Ishikawa (cell line): ENCODE results near the gene PTPRN2.

Experiments used
- CEBPB ChIP-seq: IDR thresholded peaks from 2 replicates; pipeline ENCODE4 v1.6.1; 2012
- CREB1 ChIP-seq: IDR thresholded peaks from 2 replicates; pipeline ENCODE4 v1.6.1; 2012; ENCODE audit warnings: low read depth
- EGR1 ChIP-seq: IDR thresholded peaks from 2 replicates; pipeline ENCODE4 v1.6.1; 2012
- EP300 ChIP-seq: IDR thresholded peaks from 2 replicates; pipeline ENCODE4 v1.6.1; 2012; ENCODE audit warnings: borderline replicate concordance
- FOXM1 ChIP-seq: IDR thresholded peaks from 2 replicates; pipeline ENCODE4 v1.6.1; 2012; ENCODE audit warnings: low read depth, borderline replicate concordance
- NFIC ChIP-seq: IDR thresholded peaks from 2 replicates; pipeline ENCODE4 v1.6.1; 2012
- RAD21 ChIP-seq: IDR thresholded peaks from 2 replicates; pipeline ENCODE4 v1.6.1; 2012; ENCODE audit warnings: low read depth
- REST ChIP-seq: IDR thresholded peaks from 2 replicates; pipeline ENCODE4 v1.6.1; 2012; ENCODE audit warnings: low read depth, mild to moderate bottlenecking
- TAF1 ChIP-seq: IDR thresholded peaks from 2 replicates; pipeline ENCODE4 v1.6.1; 2012; ENCODE audit warnings: low read depth, mild to moderate bottlenecking
- TCF12 ChIP-seq: IDR thresholded peaks from 2 replicates; pipeline ENCODE4 v1.6.1; 2012; ENCODE audit warnings: low read depth
- TEAD4 ChIP-seq: IDR thresholded peaks from 2 replicates; pipeline ENCODE4 v1.6.1; 2012
- USF1 ChIP-seq: IDR thresholded peaks from 2 replicates; pipeline ENCODE4 v1.6.1; 2012
- YY1 ChIP-seq: IDR thresholded peaks from 2 replicates; pipeline ENCODE4 v1.6.1; 2012; ENCODE audit warnings: low read depth
- ZBTB7A ChIP-seq: IDR thresholded peaks from 2 replicates; pipeline ENCODE4 v1.6.1; 2012; ENCODE audit warnings: low read depth
- TF ChIP-seq, protein P1 (sequence below): IDR thresholded peaks from 2 replicates; pipeline ENCODE4 v1.6.1; 2012

The PTPRN2 gene

GRCh38 chr7:158263964-158264748, 323.5 kb downstream of the PTPRN2 start:
- no peak for TF ChIP-seq YY1
- no peak for TF ChIP-seq CREB1
- no peak for TF ChIP-seq REST

DNA sequence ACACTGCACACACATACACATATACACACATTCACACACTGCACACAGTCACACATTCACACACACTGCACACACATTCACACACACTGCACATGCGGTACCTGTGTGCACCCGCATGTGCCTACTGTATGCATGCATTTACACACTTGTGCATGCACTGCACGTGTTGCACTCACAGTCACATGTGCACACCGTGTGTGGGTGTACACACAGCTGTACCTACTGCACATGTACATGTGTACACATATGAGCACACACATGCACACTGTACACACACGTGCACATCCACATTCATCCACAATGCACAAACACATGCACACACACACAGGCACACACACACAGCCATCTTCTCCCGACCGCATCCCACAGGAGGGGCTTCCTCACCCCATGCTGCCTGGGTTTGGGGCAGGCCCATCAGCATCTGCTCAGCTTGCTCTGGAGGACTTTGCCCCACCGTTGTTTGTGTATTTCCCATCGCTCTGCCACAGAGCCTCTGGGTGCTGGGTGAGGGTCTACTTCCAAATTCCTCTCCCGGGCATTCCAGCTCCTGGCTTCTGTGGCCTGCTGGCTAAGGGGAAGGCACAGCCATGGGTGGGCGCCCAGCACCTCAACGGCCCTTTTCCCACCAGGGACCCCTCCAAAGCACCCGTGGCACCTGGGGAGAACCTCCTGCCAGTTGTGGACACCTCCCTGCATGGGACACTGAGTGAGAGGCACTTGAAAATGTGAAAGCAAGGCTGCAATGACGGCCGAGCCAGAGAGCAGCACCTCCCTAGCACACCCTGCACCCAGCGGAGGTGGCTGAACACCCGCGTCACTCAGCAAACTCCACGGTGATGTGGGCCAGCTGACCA, 324.3 kb downstream of the PTPRN2 start:
- TF ChIP-seq CEBPB (no peak), EP300 (no peak), YY1 (no peak), TEAD4 (no peak), USF1 (no peak), TAF1 (no peak), EGR1 (no peak), REST (no peak), RAD21 (no peak), CREB1 (no peak), NFIC (no peak)
- TF ChIP-seq, protein P1, sequence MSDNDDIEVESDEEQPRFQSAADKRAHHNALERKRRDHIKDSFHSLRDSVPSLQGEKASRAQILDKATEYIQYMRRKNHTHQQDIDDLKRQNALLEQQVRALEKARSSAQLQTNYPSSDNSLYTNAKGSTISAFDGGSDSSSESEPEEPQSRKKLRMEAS, result no peak

DNA sequence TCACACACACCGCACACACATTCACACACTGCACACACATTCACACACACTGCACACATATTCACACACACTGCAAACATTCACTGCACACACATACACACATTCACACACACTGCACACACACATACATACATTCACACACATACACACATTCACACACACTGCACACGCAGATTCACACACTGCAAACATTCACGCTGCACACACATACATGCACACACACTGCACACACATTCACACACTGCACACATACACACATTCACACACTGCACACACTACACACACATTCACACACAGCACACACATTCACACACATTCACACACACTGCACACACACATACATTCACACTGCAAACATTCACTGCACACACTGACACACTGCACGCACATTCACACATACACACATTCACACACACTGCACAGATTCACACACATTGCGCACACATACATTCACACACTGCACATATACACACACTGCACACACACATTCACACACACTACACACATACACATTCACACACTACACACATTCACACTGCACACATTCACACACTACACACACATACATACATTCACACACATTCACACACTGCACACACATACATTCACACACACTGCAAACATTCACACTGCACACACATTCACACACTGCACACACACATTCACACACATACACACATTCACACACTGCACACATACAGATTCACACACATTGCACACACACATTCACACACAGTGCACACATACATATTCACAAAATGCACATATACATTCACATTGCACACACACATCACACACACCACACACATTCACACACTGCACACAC, 325.1 kb downstream of the PTPRN2 start:
- TF ChIP-seq REST (no peak), EGR1 (no peak), TCF12 (no peak), FOXM1 (no peak), ZBTB7A (no peak), YY1 (no peak), CREB1 (no peak), TEAD4 (no peak), TAF1 (no peak), NFIC (no peak)

GRCh38 chr7:158261362-158262235, 326.0 kb downstream of the PTPRN2 start:
- TF ChIP-seq TCF12 (no peak), FOXM1 (no peak)
